CD4-positive, alpha-beta T cell (primary cell): ENCODE results near the gene SHISA4. TPM values are rescaled to one million over a fixed set of nuclear protein-coding genes. Genes with fewer than 3 reads are reported as not detected.

Experiments used
- ATAC-seq: fragments of 200-7000 bp; cut with Tn5 transposase; one replicate; pipeline ENCODE4 v1.10.0; 2022; ENCODE audit warnings: mild to moderate bottlenecking; ENCODE audit not compliant: poor library complexity
- CTCF ChIA-PET: fragments of 350-600 bp; sonication (Branson Sonifier 250); formaldehyde crosslinking; loops from one replicate; lab custom pipeline; 2021; ENCODE audit warnings: antibody characterized with exemption, inconsistent platforms; lab: Charles Lee
- POLR2A ChIA-PET: fragments of 350-600 bp; sonication (Branson Sonifier 250); formaldehyde crosslinking; loops from one replicate; lab custom pipeline; 2021; ENCODE audit warnings: antibody characterized with exemption, inconsistent platforms; lab: Charles Lee
- DNase-seq, 14 experiments: peaks; one replicate each; pipeline ENCODE4 v3.0.0-alpha.2; 2013 to 2020; ENCODE audit warnings: mixed read lengths in 2 of 14
- H3K27ac ChIP-seq, 2 donors: one replicate each; pipeline versions ENCODE4 v1.5.1 to v1.7.0; 2013; ENCODE audit warnings: low read length in 2 of 2, low read depth in 1 of 2, mild to moderate bottlenecking in 1 of 2
- H3K27me3 ChIP-seq, 2 experiments: 1 replicate in 1 of 2; 2 replicates in 1 of 2; pipeline versions ENCODE4 v1.6.1 to v1.7.0; 2013; ENCODE audit warnings: low read length in 2 of 2, control low read depth in 1 of 2, mild to moderate bottlenecking in 1 of 2, moderate library complexity in 1 of 2; ENCODE audit not compliant: insufficient read depth in 2 of 2, control insufficient read depth in 1 of 2
- H3K36me3 ChIP-seq: one replicate; pipeline ENCODE4 v1.6.1; 2013; ENCODE audit warnings: low read length, control low read depth; ENCODE audit not compliant: insufficient read depth
- H3K4me1 ChIP-seq: one replicate; pipeline ENCODE4 v1.6.1; 2013; ENCODE audit warnings: low read length, control low read depth; ENCODE audit not compliant: insufficient read depth
- H3K4me3 ChIP-seq: one replicate; pipeline ENCODE4 v1.5.1; 2013; ENCODE audit warnings: mild to moderate bottlenecking, low read length, moderate library complexity
- H3K9me3 ChIP-seq, 2 experiments: 1 replicate in 1 of 2; 2 replicates in 1 of 2; pipeline versions ENCODE4 v1.6.1 to v1.7.0; 2013; ENCODE audit warnings: low read length in 2 of 2, mild to moderate bottlenecking in 2 of 2, control low read depth in 1 of 2, moderate library complexity in 1 of 2; ENCODE audit not compliant: control insufficient read depth in 1 of 2, insufficient read depth in 1 of 2
- H3K27ac Mint-ChIP-seq: one replicate; pipeline ENCODE4 v1.8.0; 2020; ENCODE audit warnings: mixed read lengths
- H3K27me3 Mint-ChIP-seq: one replicate; pipeline ENCODE4 v1.8.0; 2021; ENCODE audit warnings: mixed read lengths
- H3K36me3 Mint-ChIP-seq: one replicate; pipeline ENCODE4 v1.8.0; 2021; ENCODE audit warnings: low read depth, mixed read lengths
- H3K4me1 Mint-ChIP-seq: one replicate; pipeline ENCODE4 v1.8.0; 2021; ENCODE audit warnings: low read depth, mixed read lengths
- H3K4me3 Mint-ChIP-seq: one replicate; pipeline ENCODE4 v1.8.0; 2020; ENCODE audit warnings: mild to moderate bottlenecking, mixed read lengths
- H3K9me3 Mint-ChIP-seq: one replicate; pipeline ENCODE4 v1.8.0; 2020; ENCODE audit warnings: mixed read lengths
- CTCF ChIP-seq: fragments of 200-600 bp; IDR thresholded peaks from one replicate; pipeline ENCODE4 v1.8.0; 2022; ENCODE audit warnings: antibody characterized with exemption, mild to moderate bottlenecking
- intact Hi-C, 2 experiments: fragments of 100-400 bp; cut with DNase I in 1 of 2; cut with micrococcal nuclease in 1 of 2; formaldehyde crosslinking; loops; one replicate each; pipeline versions ENCODE4 v1.15.1 to v1.9.0; 2023 to 2025; cut with DNase I, micrococcal nuclease
- total RNA-seq, 174 experiments: library from RNA in 2 of 174; stranded (reverse) in 2 of 174; gene quantifications; one replicate each; pipeline ENCODE4 v1.2.3 and lab custom pipeline; 2021 to 2026

The SHISA4 gene
- total RNA-seq, 2 experiments from 2014 or later, result 0.19 TPM; not detected in 1

- DNase-seq (no peak), ATAC-seq (no peak)
- Mint-ChIP-seq H3K4me1 (no peaks in the 10 kb centered on the region), H3K27ac (no peak overlapping the region), H3K4me3 (no peak overlapping the region), H3K9me3 (no peaks in the 10 kb centered on the region), H3K27me3 (peaks cover 10% of the 10 kb centered on the region), H3K36me3 (no peaks in the 10 kb centered on the region)
- no peak overlapping the region for H3K4me3 ChIP-seq
- TF ChIP-seq CTCF, result no peak
- intact Hi-C loops, result no loop called here
- no peaks in the 10 kb centered on the region for H3K4me1 ChIP-seq
- H3K36me3 ChIP-seq, result no peaks in the 10 kb centered on the region
- ChIA-PET POLR2A (no interaction called here), CTCF (no interaction called here)
- H3K9me3 ChIP-seq, result no peaks in the 10 kb centered on the region
- H3K27me3 ChIP-seq, result peaks cover 10 to 11% of the 10 kb centered on the region in 2 experiments
- H3K27ac ChIP-seq, result no peak overlapping the region
Observed at GRCh38 chr1:201933840-201934430, 45.2 kb downstream of the SHISA4 start.

GRCh38 chr1:201937624-201938213 lies 49.0 kb downstream of the SHISA4 start:
- no peaks in the 10 kb centered on the region for H3K9me3 ChIP-seq
- H3K27me3 ChIP-seq, result peaks cover 0 to 4% of the 10 kb centered on the region in 2 experiments
- DNase-seq (no peak), ATAC-seq (no peak)
- ChIA-PET CTCF (no interaction called here), POLR2A (no interaction called here)
- intact Hi-C loops, result no loop called here
- H3K4me1 ChIP-seq, result no peaks in the 10 kb centered on the region
- Mint-ChIP-seq H3K36me3 (no peaks in the 10 kb centered on the region), H3K27me3 (peaks cover 26% of the 10 kb centered on the region), H3K27ac (no peak overlapping the region), H3K4me1 (no peaks in the 10 kb centered on the region), H3K4me3 (no peak overlapping the region), H3K9me3 (no peaks in the 10 kb centered on the region)
- H3K36me3 ChIP-seq, result no peaks in the 10 kb centered on the region
- no peak for TF ChIP-seq CTCF
- H3K27ac ChIP-seq, result no peak overlapping the region
- no peak overlapping the region for H3K4me3 ChIP-seq

GRCh38 chr1:201938440-201939035 lies 49.8 kb downstream of the SHISA4 start:
- DNase-seq (no peak), ATAC-seq (no peak)
- H3K9me3 Mint-ChIP-seq, result no peaks in the 10 kb centered on the region
- intact Hi-C loops, result no loop called here
- no peak for TF ChIP-seq CTCF
- H3K27ac ChIP-seq, result no peak overlapping the region
- ChIA-PET POLR2A (no interaction called here), CTCF (interaction anchor here (0.6 kb wide), 1 partner anchor 1206 kb away, joined by 3 read pairs; no protein-coding TSS in a partner anchor)
- H3K27me3 ChIP-seq, result peaks cover 0 to 6% of the 10 kb centered on the region in 2 experiments
- no peak overlapping the region for H3K27ac Mint-ChIP-seq
- H3K36me3 Mint-ChIP-seq, result no peaks in the 10 kb centered on the region
- H3K4me3 ChIP-seq, result no peak overlapping the region
- peaks cover 34% of the 10 kb centered on the region for H3K27me3 Mint-ChIP-seq
- H3K4me1 ChIP-seq, result no peaks in the 10 kb centered on the region
- no peak overlapping the region for H3K4me3 Mint-ChIP-seq
- no peaks in the 10 kb centered on the region for H3K9me3 ChIP-seq
- H3K36me3 ChIP-seq, result no peaks in the 10 kb centered on the region
- H3K4me1 Mint-ChIP-seq, result no peaks in the 10 kb centered on the region
